ENCODE data around the gene HSD3B1. TPM values are rescaled to one million over a fixed set of nuclear protein-coding genes. Genes with fewer than 3 reads are reported as not detected.

The HSD3B1 gene
- total RNA-seq, 1 donor from 2014 or later, result not detected

DNA sequence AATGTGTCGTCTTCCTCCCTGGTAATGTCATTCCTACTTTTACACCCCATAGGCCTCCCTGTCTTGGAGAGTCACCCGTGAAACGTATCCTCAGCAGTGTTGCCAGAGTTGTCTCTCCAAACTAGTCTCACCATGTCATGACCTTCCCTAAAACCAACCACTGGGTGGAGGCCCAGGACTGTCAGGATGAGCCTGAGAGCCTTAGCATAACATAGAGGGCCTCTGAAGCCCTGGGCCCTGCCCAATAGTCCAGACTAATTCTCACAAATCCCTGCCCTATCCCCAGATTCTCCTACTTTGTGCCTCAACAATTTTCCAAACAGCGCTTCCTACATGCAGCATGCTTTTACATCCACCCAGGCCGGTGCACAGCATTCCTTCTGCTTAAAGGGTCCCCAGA is 29.3 kb upstream of the HSD3B1 start:
- Mint-ChIP-seq H3K27ac (no peak overlapping the region), H3K4me1 (ENCODE audit: low read depth) (no peaks in the 10 kb centered on the region), H3K36me3 (ENCODE audit: low read depth) (no peaks in the 10 kb centered on the region), H3K9me3 (no peaks in the 10 kb centered on the region), H3K4me3 (no peak overlapping the region), H3K27me3 (ENCODE audit: insufficient read depth) (peaks cover 6% of the 10 kb centered on the region)
- intact Hi-C loops (cut with micrococcal nuclease), result no loop called here
- DNase-seq (ENCODE audit: low spot score), result no peak

DNA sequence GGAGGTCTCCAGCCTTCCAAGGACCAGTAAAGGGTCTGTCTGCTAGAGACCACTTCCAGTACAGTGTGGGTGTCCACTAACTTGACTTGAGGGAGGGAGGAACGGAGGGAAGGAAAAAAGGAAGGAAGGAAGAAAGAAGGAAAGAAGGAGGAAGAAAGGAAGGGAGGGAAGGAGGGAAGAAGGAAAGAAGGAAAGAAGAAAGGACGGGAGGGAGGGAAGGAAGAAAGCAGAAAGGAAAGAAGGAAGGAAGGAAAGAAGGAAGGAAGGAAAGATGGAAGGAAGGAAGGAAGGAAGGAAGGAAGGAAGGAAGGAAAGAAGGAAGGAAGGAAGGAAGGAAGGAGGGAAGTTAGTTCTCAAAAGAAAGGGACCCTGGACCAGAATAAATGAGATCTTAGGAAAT is 26.8 kb upstream of the HSD3B1 start:
- no peak for DNase-seq (ENCODE audit: low spot score)
- Mint-ChIP-seq H3K4me1 (ENCODE audit: low read depth) (no peaks in the 10 kb centered on the region), H3K27me3 (ENCODE audit: insufficient read depth) (peaks cover 7% of the 10 kb centered on the region), H3K27ac (no peak overlapping the region), H3K36me3 (ENCODE audit: low read depth) (no peaks in the 10 kb centered on the region), H3K4me3 (no peak overlapping the region), H3K9me3 (no peaks in the 10 kb centered on the region)
- intact Hi-C loops (cut with micrococcal nuclease), result no loop called here

DNA sequence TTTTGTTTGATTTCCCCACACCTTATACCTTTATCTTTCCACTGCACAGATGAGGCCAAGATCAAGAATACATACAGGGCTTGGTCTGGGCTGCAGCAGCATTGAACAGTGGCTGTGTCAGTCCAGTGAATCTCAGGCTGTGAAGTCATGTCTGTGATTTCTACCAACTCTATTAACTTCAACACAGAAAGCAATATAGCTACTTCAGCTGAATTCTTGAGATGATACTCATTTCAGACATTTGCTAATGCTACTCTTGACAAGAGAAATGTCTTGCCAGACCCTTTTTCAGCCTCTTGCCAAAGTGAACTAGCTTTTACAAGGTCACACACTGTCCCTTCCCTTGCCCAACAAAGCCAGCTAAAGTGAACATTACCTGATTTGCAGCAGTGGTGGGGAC is 25.1 kb upstream of the HSD3B1 start:
- no peaks in the 10 kb centered on the region for H3K36me3 Mint-ChIP-seq (ENCODE audit: low read depth)
- no peak overlapping the region for H3K27ac Mint-ChIP-seq
- H3K4me3 Mint-ChIP-seq, result no peak overlapping the region
- H3K27me3 Mint-ChIP-seq (ENCODE audit: insufficient read depth), result peaks cover 7% of the 10 kb centered on the region
- no peaks in the 10 kb centered on the region for H3K9me3 Mint-ChIP-seq
- no peak for DNase-seq (ENCODE audit: low spot score)
- H3K4me1 Mint-ChIP-seq (ENCODE audit: low read depth), result no peaks in the 10 kb centered on the region
- intact Hi-C loops (cut with micrococcal nuclease), result no loop called here

DNA sequence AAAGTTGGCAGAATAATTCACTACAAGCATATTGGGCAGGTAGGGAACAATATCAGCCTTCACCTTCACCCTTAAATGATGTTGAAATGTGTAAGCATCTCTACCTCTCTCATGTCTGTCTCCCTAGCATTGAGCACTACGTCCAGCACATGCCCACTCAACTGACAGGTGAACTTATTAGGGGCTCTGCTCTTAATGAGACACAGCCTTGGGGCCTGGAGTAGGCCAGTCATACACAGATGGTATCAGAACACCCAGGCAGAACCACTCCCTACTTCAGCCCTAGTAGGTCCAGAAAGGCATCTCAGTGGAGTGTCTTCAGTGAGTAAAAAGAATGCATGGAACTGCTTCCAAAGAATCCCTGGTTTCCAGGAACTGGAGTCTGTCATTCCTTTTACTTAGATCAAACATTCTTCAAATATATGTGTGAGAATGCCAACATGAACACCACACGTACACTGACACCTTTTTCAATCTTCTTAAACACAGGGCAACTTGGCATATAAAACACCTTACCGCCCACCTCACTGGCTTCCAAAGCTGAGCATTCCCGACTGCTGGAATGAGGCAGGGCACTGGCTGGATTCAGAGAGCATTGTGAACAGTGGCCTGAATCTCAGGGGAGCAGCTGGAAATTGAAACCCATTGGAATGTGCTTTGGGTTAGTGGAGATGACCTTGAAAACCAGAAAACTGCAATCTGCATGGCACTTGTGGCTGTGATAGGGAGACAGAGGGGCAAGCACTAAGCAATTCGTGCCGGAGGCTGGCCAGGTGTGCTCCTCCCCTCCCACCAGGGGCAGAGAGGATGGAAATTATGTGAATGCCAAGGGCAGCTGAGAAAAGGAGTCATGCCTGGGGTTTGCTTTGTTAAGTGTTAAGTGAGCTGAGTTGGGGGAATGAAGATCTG is 24.2 kb upstream of the HSD3B1 start:
- H3K4me1 Mint-ChIP-seq (ENCODE audit: low read depth), result no peaks in the 10 kb centered on the region
- H3K27ac Mint-ChIP-seq, result no peak overlapping the region
- H3K9me3 Mint-ChIP-seq, result no peaks in the 10 kb centered on the region
- no peaks in the 10 kb centered on the region for H3K36me3 Mint-ChIP-seq (ENCODE audit: low read depth)
- DNase-seq (ENCODE audit: low spot score), result no peak
- intact Hi-C loops (cut with micrococcal nuclease), result no loop called here
- no peak overlapping the region for H3K4me3 Mint-ChIP-seq
- H3K27me3 Mint-ChIP-seq (ENCODE audit: insufficient read depth), result peaks cover 7% of the 10 kb centered on the region

GRCh38 chr1:119483441-119484200 is 23.4 kb upstream of the HSD3B1 start:
- H3K4me3 Mint-ChIP-seq, result no peak overlapping the region
- peaks cover 7% of the 10 kb centered on the region for H3K27me3 Mint-ChIP-seq (ENCODE audit: insufficient read depth)
- intact Hi-C loops (cut with micrococcal nuclease), result no loop called here
- no peaks in the 10 kb centered on the region for H3K4me1 Mint-ChIP-seq (ENCODE audit: low read depth)
- H3K9me3 Mint-ChIP-seq, result no peaks in the 10 kb centered on the region
- no peak overlapping the region for H3K27ac Mint-ChIP-seq
- no peaks in the 10 kb centered on the region for H3K36me3 Mint-ChIP-seq (ENCODE audit: low read depth)
- no peak for DNase-seq (ENCODE audit: low spot score)

- no peaks in the 10 kb centered on the region for H3K9me3 Mint-ChIP-seq
- peaks cover 7% of the 10 kb centered on the region for H3K27me3 Mint-ChIP-seq (ENCODE audit: insufficient read depth)
- no peaks in the 10 kb centered on the region for H3K4me1 Mint-ChIP-seq (ENCODE audit: low read depth)
Observed at GRCh38 chr1:119485201-119485600, 21.8 kb upstream of the HSD3B1 start.

GRCh38 chr1:119488216-119488615 is 18.8 kb upstream of the HSD3B1 start:
- no peaks in the 10 kb centered on the region for H3K9me3 Mint-ChIP-seq
- intact Hi-C loops (cut with micrococcal nuclease), result no loop called here

More at GRCh38 chr1:119485201-119485600, 21.8 kb upstream of the HSD3B1 start:
- intact Hi-C loops (cut with micrococcal nuclease), result no loop called here
- H3K4me3 Mint-ChIP-seq, result no peak overlapping the region
- no peak overlapping the region for H3K27ac Mint-ChIP-seq
- no peaks in the 10 kb centered on the region for H3K36me3 Mint-ChIP-seq (ENCODE audit: low read depth)
- no peak for DNase-seq (ENCODE audit: low spot score)

DNA sequence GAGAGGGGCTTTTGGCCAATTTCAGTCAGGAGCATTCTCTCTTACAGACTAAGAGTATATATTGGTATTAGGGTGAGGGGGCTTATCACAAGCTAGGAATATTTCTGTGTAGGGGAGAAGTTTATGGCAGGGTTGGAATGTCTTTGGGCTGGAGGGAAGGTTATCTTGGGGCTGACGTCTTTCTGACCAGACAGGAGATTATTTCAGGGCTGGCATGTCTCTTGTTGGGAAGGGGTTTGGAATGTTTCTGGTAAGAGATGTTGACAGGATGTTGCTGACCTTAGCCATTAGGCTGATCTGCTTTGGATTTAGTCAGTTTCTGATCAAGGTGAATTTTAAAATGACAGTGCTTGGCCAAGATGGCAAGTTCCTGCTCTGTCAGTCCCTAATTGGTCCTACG is 17.8 kb upstream of the HSD3B1 start:
- H3K27ac Mint-ChIP-seq, result no peak overlapping the region
- no peaks in the 10 kb centered on the region for H3K9me3 Mint-ChIP-seq
- H3K36me3 Mint-ChIP-seq (ENCODE audit: low read depth), result no peaks in the 10 kb centered on the region
- no peak overlapping the region for H3K4me3 Mint-ChIP-seq
- peaks cover 4% of the 10 kb centered on the region for H3K27me3 Mint-ChIP-seq (ENCODE audit: insufficient read depth)
- H3K4me1 Mint-ChIP-seq (ENCODE audit: low read depth), result no peaks in the 10 kb centered on the region
- DNase-seq (ENCODE audit: low spot score), result no peak
- intact Hi-C loops (cut with micrococcal nuclease), result no loop called here

More at GRCh38 chr1:119488216-119488615, 18.8 kb upstream of the HSD3B1 start:
- Mint-ChIP-seq H3K27ac (no peak overlapping the region), H3K4me3 (no peak overlapping the region), H3K27me3 (ENCODE audit: insufficient read depth) (peaks cover 7% of the 10 kb centered on the region), H3K36me3 (ENCODE audit: low read depth) (no peaks in the 10 kb centered on the region), H3K4me1 (ENCODE audit: low read depth) (no peaks in the 10 kb centered on the region)
- no peak for DNase-seq (ENCODE audit: low spot score)

DNA sequence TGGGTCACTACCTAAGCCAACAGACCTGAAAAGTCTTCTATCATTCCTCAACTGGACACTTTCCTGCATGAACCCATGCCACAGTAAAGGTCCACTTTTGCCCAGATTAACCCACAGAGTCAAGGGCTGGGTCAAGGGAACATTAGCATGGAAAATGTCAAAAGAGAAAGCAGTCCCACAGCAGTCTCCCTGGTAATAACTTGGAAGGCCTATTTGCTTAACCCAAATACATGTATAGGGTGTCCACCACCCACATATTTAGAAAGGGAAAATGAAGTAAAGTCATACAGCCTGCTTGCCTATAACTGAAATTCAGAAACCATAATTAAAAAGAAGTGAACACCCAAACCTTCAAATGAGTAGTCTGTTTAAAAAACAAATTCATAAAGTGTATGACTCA is 16.1 kb upstream of the HSD3B1 start:
- no peak for DNase-seq (ENCODE audit: low spot score)
- H3K4me3 Mint-ChIP-seq, result no peak overlapping the region
- H3K27me3 Mint-ChIP-seq (ENCODE audit: insufficient read depth), result peaks cover 4% of the 10 kb centered on the region
- intact Hi-C loops (cut with micrococcal nuclease), result no loop called here
- H3K27ac Mint-ChIP-seq, result no peak overlapping the region
- H3K4me1 Mint-ChIP-seq (ENCODE audit: low read depth), result no peaks in the 10 kb centered on the region
- no peaks in the 10 kb centered on the region for H3K9me3 Mint-ChIP-seq
- no peaks in the 10 kb centered on the region for H3K36me3 Mint-ChIP-seq (ENCODE audit: low read depth)

DNA sequence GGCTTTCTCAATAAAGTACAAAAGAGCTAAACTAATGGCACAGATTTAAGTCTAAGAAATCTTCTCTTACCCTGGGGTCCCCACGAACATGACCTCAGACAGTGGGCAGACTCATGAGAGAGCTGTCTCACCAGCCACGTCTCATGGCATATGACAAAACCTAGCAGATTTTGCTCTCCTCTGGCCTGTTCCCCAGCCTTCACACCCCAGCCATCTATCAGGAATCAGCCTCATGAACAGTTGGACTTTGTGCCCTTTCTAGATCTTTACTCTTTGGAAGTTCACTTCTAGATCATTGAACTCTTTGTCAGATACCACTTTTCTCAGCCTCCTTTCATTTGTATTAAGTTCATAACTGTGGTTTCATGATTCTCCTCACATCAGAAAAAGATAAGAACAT is 14.2 kb upstream of the HSD3B1 start:
- H3K4me3 Mint-ChIP-seq, result no peak overlapping the region
- H3K36me3 Mint-ChIP-seq (ENCODE audit: low read depth), result no peaks in the 10 kb centered on the region
- DNase-seq (ENCODE audit: low spot score), result no peak
- H3K4me1 Mint-ChIP-seq (ENCODE audit: low read depth), result no peaks in the 10 kb centered on the region
- intact Hi-C loops (cut with micrococcal nuclease), result no loop called here
- peaks cover 4% of the 10 kb centered on the region for H3K27me3 Mint-ChIP-seq (ENCODE audit: insufficient read depth)
- peaks cover 4% of the 10 kb centered on the region for H3K9me3 Mint-ChIP-seq
- no peak overlapping the region for H3K27ac Mint-ChIP-seq

- Mint-ChIP-seq H3K36me3 (ENCODE audit: low read depth) (no peaks in the 10 kb centered on the region), H3K9me3 (no peaks in the 10 kb centered on the region), H3K27ac (no peak overlapping the region), H3K27me3 (ENCODE audit: insufficient read depth) (no peaks in the 10 kb centered on the region), H3K4me3 (no peak overlapping the region), H3K4me1 (ENCODE audit: low read depth) (no peaks in the 10 kb centered on the region)
- no peak for DNase-seq (ENCODE audit: low spot score)
- intact Hi-C loops (cut with micrococcal nuclease), result no loop called here
Observed at GRCh38 chr1:119504831-119505230, 2.2 kb upstream of the HSD3B1 start.

DNA sequence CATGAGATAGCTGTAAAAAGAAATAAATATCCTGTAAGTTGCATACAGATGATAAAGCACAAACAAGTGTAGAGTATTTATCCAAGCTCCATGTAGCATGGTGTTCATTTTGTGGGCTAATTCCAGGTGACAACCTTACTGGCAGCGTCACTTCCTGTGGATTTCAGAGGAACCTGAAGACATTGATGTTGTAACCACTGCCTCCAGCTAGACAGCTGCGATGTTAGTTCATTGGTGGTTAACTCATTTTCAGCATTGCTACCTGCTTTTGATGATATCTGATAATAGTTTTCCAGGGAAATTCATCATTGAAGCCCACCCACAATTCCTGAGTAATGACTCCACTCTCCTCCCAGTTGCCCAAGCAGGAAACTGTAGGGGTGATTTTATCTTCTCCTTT is 3.0 kb downstream of the HSD3B1 start:
- peaks cover 2% of the 10 kb centered on the region for H3K27me3 Mint-ChIP-seq (ENCODE audit: insufficient read depth)
- no peak overlapping the region for H3K27ac Mint-ChIP-seq
- no peak overlapping the region for H3K4me3 Mint-ChIP-seq
- H3K9me3 Mint-ChIP-seq, result no peaks in the 10 kb centered on the region
- H3K36me3 Mint-ChIP-seq (ENCODE audit: low read depth), result no peaks in the 10 kb centered on the region
- H3K4me1 Mint-ChIP-seq (ENCODE audit: low read depth), result no peaks in the 10 kb centered on the region
- intact Hi-C loops (cut with micrococcal nuclease), result no loop called here
- no peak for DNase-seq (ENCODE audit: low spot score)

DNA sequence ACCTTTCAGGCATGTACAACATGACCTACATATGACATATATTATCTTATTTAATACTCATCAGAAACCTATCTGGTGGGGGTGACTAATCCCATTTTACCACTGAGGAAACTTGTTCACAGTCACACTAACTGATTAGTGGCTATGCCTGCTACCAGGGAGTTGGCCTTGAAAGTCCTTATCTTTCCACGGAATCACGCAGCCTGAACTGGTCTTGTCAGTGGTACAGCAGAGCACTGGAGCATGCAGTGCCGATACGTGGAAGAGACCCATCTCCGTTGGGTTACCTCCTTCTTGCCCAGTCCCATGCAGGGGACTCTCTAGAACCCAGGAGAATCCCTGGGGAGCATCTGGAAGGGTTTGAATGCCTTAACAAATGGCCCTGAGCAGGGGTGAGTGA is 8.2 kb downstream of the HSD3B1 start:
- H3K27me3 Mint-ChIP-seq (ENCODE audit: insufficient read depth), result peaks cover 2% of the 10 kb centered on the region
- intact Hi-C loops (cut with micrococcal nuclease), result no loop called here
- H3K27ac Mint-ChIP-seq, result no peak overlapping the region
- no peaks in the 10 kb centered on the region for H3K36me3 Mint-ChIP-seq (ENCODE audit: low read depth)
- H3K4me1 Mint-ChIP-seq (ENCODE audit: low read depth), result no peaks in the 10 kb centered on the region
- no peak overlapping the region for H3K4me3 Mint-ChIP-seq
- H3K9me3 Mint-ChIP-seq, result no peaks in the 10 kb centered on the region
- no peak for DNase-seq (ENCODE audit: low spot score)

Data from activated T-helper 1 cell treated with anti-CD3 and anti-CD28 coated beads, Interleukin-12 subunit alpha, Interleukin-12 subunit beta, Interleukin-2, Interleukin-4 antibody, amounts not matched to agents 30 ng/mL and 10 ng/mL and 1 ng/mL, durations not matched to agents 14 hours and 24 hours and 36 hours (primary cell).